ENCODE results near the gene EPHA6. TPM values are rescaled to one million over a fixed set of nuclear protein-coding genes. Genes with fewer than 3 reads are reported as not detected.
"Not testable (repeated sequence)": the region's sequence is repeated elsewhere in the genome, so short reads cannot be mapped to it uniquely, and the experiment has no call there.

Gene EPHA6
- total RNA-seq, 1 donor from 2014 or later = 16.5 TPM

DNA sequence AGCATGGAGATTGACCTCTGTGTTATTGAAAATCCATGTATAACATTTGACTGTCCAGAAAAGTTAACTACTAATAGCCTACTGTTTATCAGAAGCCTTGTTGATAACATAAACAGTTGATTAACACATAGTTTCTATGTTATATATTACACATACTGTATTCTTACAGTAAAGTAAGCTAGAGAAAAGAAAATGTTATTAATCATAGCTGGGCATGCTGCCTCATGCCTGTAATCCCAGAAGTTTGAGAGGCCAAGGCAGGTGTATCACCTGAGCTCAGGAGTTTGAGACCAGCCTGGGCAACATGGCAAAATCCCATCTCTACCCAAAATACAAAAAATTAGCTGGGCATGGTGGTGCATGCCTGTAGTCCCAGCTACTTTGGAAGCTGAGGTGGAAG, 163.3 kb downstream of the EPHA6 start:
- H3K9me3 Mint-ChIP-seq (ENCODE audit: low read depth) = no peaks in the 10 kb centered on the region

DNA sequence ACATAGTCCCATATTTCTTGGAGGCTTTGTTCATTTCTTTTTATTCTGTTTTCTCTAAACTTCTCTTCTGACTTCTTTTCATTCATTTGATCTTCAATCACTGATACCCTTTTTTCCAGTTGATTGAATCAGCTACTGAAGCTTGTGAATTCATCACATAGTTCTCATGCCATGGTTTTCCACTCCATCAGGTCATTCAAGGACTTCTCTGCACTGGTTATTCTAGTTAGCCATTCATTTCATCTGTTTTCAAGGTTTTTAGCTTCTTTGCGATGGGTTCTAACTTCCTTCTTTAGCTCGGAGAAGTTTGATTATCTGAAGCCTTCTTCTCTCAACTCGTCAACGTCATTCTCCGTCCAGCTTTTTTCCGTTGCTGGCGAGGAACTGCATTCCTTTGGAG, 169.3 kb downstream of the EPHA6 start:
- not testable (repeated sequence) for H3K36me3 Mint-ChIP-seq (ENCODE audit: insufficient read depth); DNase-seq (ENCODE audit: low spot score, unreplicated experiment); H3K27me3 Mint-ChIP-seq; H3K4me1 Mint-ChIP-seq (ENCODE audit: low read depth); H3K4me3 Mint-ChIP-seq (ENCODE audit: low read depth); H3K27ac Mint-ChIP-seq; H3K9me3 Mint-ChIP-seq (ENCODE audit: low read depth)

More for the DNA sequence above, 163.3 kb downstream of the EPHA6 start:
- Mint-ChIP-seq H3K27me3 (no peaks in the 10 kb centered on the region), H3K36me3 (ENCODE audit: insufficient read depth) (no peaks in the 10 kb centered on the region), H3K27ac (no peak overlapping the region), H3K4me1 (ENCODE audit: low read depth) (peaks cover 5% of the 10 kb centered on the region), H3K4me3 (ENCODE audit: low read depth) (no peak overlapping the region)
- no peak for DNase-seq (ENCODE audit: low spot score, unreplicated experiment)
- TF ChIP-seq, protein P1, sequence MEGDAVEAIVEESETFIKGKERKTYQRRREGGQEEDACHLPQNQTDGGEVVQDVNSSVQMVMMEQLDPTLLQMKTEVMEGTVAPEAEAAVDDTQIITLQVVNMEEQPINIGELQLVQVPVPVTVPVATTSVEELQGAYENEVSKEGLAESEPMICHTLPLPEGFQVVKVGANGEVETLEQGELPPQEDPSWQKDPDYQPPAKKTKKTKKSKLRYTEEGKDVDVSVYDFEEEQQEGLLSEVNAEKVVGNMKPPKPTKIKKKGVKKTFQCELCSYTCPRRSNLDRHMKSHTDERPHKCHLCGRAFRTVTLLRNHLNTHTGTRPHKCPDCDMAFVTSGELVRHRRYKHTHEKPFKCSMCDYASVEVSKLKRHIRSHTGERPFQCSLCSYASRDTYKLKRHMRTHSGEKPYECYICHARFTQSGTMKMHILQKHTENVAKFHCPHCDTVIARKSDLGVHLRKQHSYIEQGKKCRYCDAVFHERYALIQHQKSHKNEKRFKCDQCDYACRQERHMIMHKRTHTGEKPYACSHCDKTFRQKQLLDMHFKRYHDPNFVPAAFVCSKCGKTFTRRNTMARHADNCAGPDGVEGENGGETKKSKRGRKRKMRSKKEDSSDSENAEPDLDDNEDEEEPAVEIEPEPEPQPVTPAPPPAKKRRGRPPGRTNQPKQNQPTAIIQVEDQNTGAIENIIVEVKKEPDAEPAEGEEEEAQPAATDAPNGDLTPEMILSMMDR (IDR thresholded peaks at IDR 0.05; ENCODE audit: unreplicated experiment) = no peak

DNA sequence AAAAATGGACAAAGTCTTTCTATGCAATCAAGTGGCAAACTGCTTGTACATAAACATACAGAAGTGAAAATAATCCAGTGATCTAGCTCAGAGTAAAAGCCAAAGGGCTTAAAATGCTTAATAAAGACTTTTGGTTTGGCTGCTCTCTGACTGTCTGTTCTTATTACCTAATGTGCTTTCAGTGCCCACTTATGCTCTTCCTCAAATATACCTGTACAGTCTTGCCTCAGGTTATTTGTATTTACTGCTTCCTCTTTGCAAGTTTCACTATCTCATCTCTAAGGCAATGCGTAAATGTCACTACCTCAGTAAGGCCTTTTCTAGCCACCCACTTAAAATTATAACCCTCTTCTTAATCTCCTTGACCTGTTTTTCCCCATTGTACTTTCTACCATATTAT, 171.8 kb downstream of the EPHA6 start:
- H3K9me3 Mint-ChIP-seq (ENCODE audit: low read depth) = peaks cover 7% of the 10 kb centered on the region
- no peak overlapping the region for H3K4me3 Mint-ChIP-seq (ENCODE audit: low read depth)
- DNase-seq (ENCODE audit: low spot score, unreplicated experiment) = no peak
- H3K27me3 Mint-ChIP-seq = no peaks in the 10 kb centered on the region
- H3K27ac Mint-ChIP-seq = no peak overlapping the region
- TF ChIP-seq, protein P1 (IDR thresholded peaks at IDR 0.05; ENCODE audit: unreplicated experiment) = no peak
- no peaks in the 10 kb centered on the region for H3K4me1 Mint-ChIP-seq (ENCODE audit: low read depth)
- H3K36me3 Mint-ChIP-seq (ENCODE audit: insufficient read depth) = peaks cover 3% of the 10 kb centered on the region

DNA sequence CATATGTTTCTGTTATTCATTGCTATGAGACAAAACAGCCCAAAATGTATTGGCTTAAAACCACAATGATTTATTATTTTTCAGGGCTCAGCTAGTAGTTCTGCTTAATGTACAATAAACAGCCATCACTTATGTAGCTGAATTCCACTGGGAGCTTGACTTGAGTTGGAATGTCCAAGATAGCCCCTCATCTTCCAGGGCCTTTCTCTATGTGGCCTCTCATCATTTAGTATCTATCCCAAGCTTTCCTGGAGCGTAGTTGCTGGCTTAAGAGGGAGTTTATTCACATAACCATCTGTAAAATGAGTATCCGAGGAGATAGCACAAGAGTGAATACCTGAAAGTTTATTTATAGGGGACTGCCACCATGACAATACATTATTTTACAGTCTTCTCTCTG, 176.8 kb downstream of the EPHA6 start:
- Mint-ChIP-seq H3K9me3 (ENCODE audit: low read depth) (peaks cover 2% of the 10 kb centered on the region), H3K4me1 (ENCODE audit: low read depth) (peaks cover 11% of the 10 kb centered on the region), H3K27me3 (no peaks in the 10 kb centered on the region), H3K27ac (no peak overlapping the region), H3K4me3 (ENCODE audit: low read depth) (no peak overlapping the region), H3K36me3 (ENCODE audit: insufficient read depth) (peaks cover 8% of the 10 kb centered on the region)
- DNase-seq (ENCODE audit: low spot score, unreplicated experiment) = no peak
- TF ChIP-seq, protein P1 (IDR thresholded peaks at IDR 0.05; ENCODE audit: unreplicated experiment) = no peak

DNA sequence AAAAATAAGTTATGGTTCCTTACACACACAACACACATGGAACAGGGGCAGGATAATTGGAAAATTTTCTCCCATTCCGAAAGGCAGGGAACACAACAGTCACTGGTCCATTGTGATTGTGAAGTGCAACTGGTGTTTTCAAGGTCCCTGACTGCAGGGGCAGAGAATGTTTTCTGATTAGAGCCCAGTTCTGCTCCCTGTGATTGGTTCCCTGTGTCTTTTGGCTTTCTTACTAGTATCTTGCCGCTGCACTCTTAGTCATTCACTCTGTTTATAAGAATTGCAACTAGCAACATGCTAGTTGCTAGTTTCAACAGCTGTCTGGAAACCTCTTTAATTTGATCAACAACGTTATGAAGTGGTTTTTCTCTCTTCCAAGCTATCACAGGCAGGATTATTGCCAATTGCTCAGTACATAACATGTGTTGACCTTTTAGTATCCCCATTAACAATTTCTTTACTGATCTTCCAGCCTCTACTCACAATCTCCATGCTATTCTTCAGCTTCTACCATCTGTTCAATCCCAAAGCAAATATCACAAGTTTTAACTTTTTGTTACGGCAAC, 177.5 kb downstream of the EPHA6 start:
- peaks cover 11% of the 10 kb centered on the region for H3K4me1 Mint-ChIP-seq (ENCODE audit: low read depth)
- no peaks in the 10 kb centered on the region for H3K27me3 Mint-ChIP-seq
- H3K9me3 Mint-ChIP-seq (ENCODE audit: low read depth) = peaks cover 5% of the 10 kb centered on the region
- H3K4me3 Mint-ChIP-seq (ENCODE audit: low read depth) = no peak overlapping the region
- DNase-seq (ENCODE audit: low spot score, unreplicated experiment) = no peak
- TF ChIP-seq, protein P1 (IDR thresholded peaks at IDR 0.05; ENCODE audit: unreplicated experiment) = no peak
- H3K27ac Mint-ChIP-seq = no peak overlapping the region
- H3K36me3 Mint-ChIP-seq (ENCODE audit: insufficient read depth) = peaks cover 9% of the 10 kb centered on the region

DNA sequence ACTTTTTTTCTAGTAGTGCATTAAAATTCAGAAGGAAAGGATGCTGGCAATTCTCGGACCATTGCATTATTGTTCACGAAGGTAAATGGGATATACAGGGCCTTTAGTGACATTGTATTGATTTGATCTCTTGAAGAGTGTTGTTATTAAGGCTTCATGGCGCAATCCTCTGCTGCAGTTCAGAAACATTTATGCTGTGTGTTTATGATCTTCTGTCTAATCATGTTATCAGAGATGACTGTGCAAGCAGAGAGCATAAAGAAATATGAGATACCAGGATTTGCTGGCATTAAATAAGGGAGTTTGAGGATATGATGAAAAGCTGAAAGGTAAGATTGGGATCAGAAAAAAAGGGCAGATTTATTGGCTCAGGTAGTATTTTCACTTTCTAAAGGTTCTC, 180.6 kb downstream of the EPHA6 start:
- Mint-ChIP-seq H3K27ac (no peak overlapping the region), H3K27me3 (no peaks in the 10 kb centered on the region), H3K4me3 (ENCODE audit: low read depth) (no peak overlapping the region), H3K36me3 (ENCODE audit: insufficient read depth) (peaks cover 6% of the 10 kb centered on the region), H3K9me3 (ENCODE audit: low read depth) (peaks cover 5% of the 10 kb centered on the region), H3K4me1 (ENCODE audit: low read depth) (peaks cover 11% of the 10 kb centered on the region)
- TF ChIP-seq, protein P1 (IDR thresholded peaks at IDR 0.05; ENCODE audit: unreplicated experiment) = no peak
- DNase-seq (ENCODE audit: low spot score, unreplicated experiment) = no peak

All from progenitor cell of endocrine pancreas (in vitro differentiated cells).